Mammary epithelial cell (primary cell): ENCODE results near the gene GPR65.

Experiments used
- CTCF ChIP-seq, 2 donors: IDR thresholded peaks in 1 of 2; conservative IDR thresholded peaks in 1 of 2; 2 replicates each; pipeline ENCODE4 v1.5.1; 2011 to 2012; ENCODE audit warnings: inconsistent platforms in 2 of 2, low read length in 2 of 2, mild to moderate bottlenecking in 2 of 2, control low read depth in 1 of 2, low read depth in 1 of 2; ENCODE audit not compliant: insufficient read depth in 1 of 2; ENCODE audit errors: extremely low read depth in 1 of 2
- EZH2 ChIP-seq: IDR thresholded peaks from 2 replicates; pipeline ENCODE4 v1.6.1; 2012; ENCODE audit warnings: low read length, inconsistent platforms, borderline replicate concordance

- TF ChIP-seq CTCF (conservative IDR thresholded peaks at IDR 0.05 in 1 of 2, IDR thresholded peaks at IDR 0.05 in 1 of 2; ENCODE audit: extremely low read depth in 1 of 2, insufficient read depth in 1 of 2, low read depth in 1 of 2, low read length in 2 of 2) (no peak), EZH2 (no peak)
Measured at GRCh38 chr14:88045705-88046104, 40.8 kb downstream of the GPR65 start.
